Keratinocyte (primary cell): ENCODE measurements around the gene TCF15.

Experiments
- EZH2 ChIP-seq: IDR thresholded peaks from one replicate; pipeline ENCODE4 v1.6.1; 2012; ENCODE audit warnings: inconsistent platforms, mild to moderate bottlenecking, low read length, moderate library complexity
- TF ChIP-seq, protein P1 (sequence below), 3 experiments: IDR thresholded peaks in 1 of 3; conservative IDR thresholded peaks in 1 of 3; optimal IDR thresholded peaks in 1 of 3; 2 replicates in 2 of 3; 3 replicates in 1 of 3; pipeline versions ENCODE3 to v1.5.1; 2011; ENCODE audit warnings: low read length in 3 of 3, mild to moderate bottlenecking in 3 of 3, moderate library complexity in 2 of 3, control low read depth in 1 of 3, inconsistent platforms in 1 of 3; ENCODE audit not compliant: insufficient read depth in 2 of 3; ENCODE audit errors: extremely low read depth in 1 of 3

DNA sequence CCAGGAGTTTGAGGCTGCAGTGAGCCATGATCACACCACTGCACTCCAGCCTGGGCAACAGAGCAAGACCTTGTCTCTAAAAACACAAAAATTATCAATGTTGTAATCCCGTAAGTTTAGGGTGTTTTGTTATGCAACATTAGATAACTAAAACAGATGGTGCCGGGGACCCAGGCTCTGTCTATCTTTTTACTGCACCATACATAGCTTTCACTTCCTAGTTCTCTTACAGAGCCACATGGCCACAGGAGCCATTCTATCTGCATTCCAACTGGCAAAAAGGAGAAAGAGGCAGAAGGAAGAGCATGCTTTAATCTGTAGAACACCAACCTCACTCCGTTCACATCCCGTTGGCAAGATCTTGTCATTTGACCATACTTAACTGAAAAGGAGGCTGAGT is 5.4 kb upstream of the TCF15 start:
- TF ChIP-seq, protein P1, sequence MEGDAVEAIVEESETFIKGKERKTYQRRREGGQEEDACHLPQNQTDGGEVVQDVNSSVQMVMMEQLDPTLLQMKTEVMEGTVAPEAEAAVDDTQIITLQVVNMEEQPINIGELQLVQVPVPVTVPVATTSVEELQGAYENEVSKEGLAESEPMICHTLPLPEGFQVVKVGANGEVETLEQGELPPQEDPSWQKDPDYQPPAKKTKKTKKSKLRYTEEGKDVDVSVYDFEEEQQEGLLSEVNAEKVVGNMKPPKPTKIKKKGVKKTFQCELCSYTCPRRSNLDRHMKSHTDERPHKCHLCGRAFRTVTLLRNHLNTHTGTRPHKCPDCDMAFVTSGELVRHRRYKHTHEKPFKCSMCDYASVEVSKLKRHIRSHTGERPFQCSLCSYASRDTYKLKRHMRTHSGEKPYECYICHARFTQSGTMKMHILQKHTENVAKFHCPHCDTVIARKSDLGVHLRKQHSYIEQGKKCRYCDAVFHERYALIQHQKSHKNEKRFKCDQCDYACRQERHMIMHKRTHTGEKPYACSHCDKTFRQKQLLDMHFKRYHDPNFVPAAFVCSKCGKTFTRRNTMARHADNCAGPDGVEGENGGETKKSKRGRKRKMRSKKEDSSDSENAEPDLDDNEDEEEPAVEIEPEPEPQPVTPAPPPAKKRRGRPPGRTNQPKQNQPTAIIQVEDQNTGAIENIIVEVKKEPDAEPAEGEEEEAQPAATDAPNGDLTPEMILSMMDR (optimal IDR thresholded peaks at IDR 0.05 in 1 of 3, IDR thresholded peaks at IDR 0.05 in 1 of 3, conservative IDR thresholded peaks at IDR 0.05 in 1 of 3; ENCODE audit: extremely low read depth in 1 of 3, insufficient read depth in 2 of 3, low read length in 3 of 3), result no peak
- TF ChIP-seq EZH2, result no peak
